IMR-90 (cell line): ENCODE measurements around the gene GABRE. TPM values are rescaled to one million over a fixed set of nuclear protein-coding genes. Genes with fewer than 3 reads are reported as not detected.

ENCODE experiments used
- ATAC-seq: fragments of 200-7000 bp; cut with Tn5 transposase; 2 replicates; pipeline ENCODE4 v1.9.1; 2020; ENCODE audit warnings: low read depth, mild to moderate bottlenecking, moderate library complexity
- BruUV-seq: library from RNA; stranded (reverse); fragments of 400-500 nt; replicated peaks from 2 replicates; lab custom pipeline; 2021; lab: Mats Ljungman, UMichigan
- CTCF ChIA-PET: fragments of 300-600 bp; formaldehyde crosslinking; extraction: SDS; loops from one replicate; lab custom pipeline; 2021; ENCODE audit warnings: antibody characterized with exemption; lab: Yijun Ruan, JAX
- POLR2A ChIA-PET: fragments of 300-600 bp; sonication (Branson Sonifier 250); formaldehyde crosslinking; loops from one replicate; lab custom pipeline; 2022; ENCODE audit warnings: antibody characterized with exemption; ENCODE audit not compliant: unreplicated experiment; lab: Charles Lee
- DNase-seq: peaks from one replicate; pipeline ENCODE4 v3.0.0; 2013
- H2AFZ ChIP-seq: replicated peaks from 2 replicates; pipeline ENCODE3; 2013; ENCODE audit warnings: low read length, mild to moderate bottlenecking; ENCODE audit not compliant: poor library complexity
- H2AK5ac ChIP-seq: 2 replicates; pipeline ENCODE4 v1.6.1; 2013; ENCODE audit warnings: low read depth, low read length, inconsistent platforms
- H2AK9ac ChIP-seq: replicated peaks from 2 replicates; pipeline ENCODE3; 2013; ENCODE audit warnings: mild to moderate bottlenecking, low read depth, low read length, moderate library complexity; ENCODE audit not compliant: poor library complexity
- H2BK120ac ChIP-seq: 2 replicates; pipeline ENCODE4 v1.6.1; 2013; ENCODE audit warnings: low read depth, low read length, inconsistent platforms
- H2BK15ac ChIP-seq: 3 replicates; pipeline ENCODE4 v1.6.1; 2013; ENCODE audit warnings: low read depth, low read length, inconsistent platforms
- H2BK20ac ChIP-seq: 2 replicates; pipeline ENCODE4 v1.6.1; 2013; ENCODE audit warnings: low read depth, mild to moderate bottlenecking, inconsistent platforms, low read length, moderate library complexity
- H2BK5ac ChIP-seq: 2 replicates; pipeline ENCODE4 v1.6.1; 2013; ENCODE audit warnings: mild to moderate bottlenecking, low read depth, low read length, inconsistent platforms; ENCODE audit not compliant: poor library complexity, severe bottlenecking
- H3K14ac ChIP-seq: replicated peaks from 2 replicates; pipeline ENCODE4 v1.6.1; 2013; ENCODE audit warnings: low read depth, low read length, inconsistent platforms
- H3K18ac ChIP-seq: 2 replicates; pipeline ENCODE4 v1.6.1; 2013; ENCODE audit warnings: low read depth, low read length, control low read depth
- H3K23ac ChIP-seq: 2 replicates; pipeline ENCODE4 v1.6.1; 2013; ENCODE audit warnings: low read depth, low read length, inconsistent platforms
- H3K27ac ChIP-seq: 2 replicates; pipeline ENCODE4 v1.5.1; 2013; ENCODE audit warnings: mild to moderate bottlenecking, control low read depth, low read length; ENCODE audit not compliant: insufficient read depth
- H3K27me3 ChIP-seq: 2 replicates; pipeline ENCODE4 v1.6.1; 2013; ENCODE audit warnings: low read length; ENCODE audit not compliant: control insufficient read depth, insufficient read depth
- H3K36me3 ChIP-seq: 2 replicates; pipeline ENCODE4 v1.6.1; 2013; ENCODE audit warnings: low read length, mixed read lengths; ENCODE audit not compliant: control insufficient read depth, insufficient read depth
- H3K4ac ChIP-seq: 2 replicates; pipeline ENCODE4 v1.6.1; 2013; ENCODE audit warnings: low read depth, low read length, inconsistent platforms
- H3K4me1 ChIP-seq: 2 replicates; pipeline ENCODE4 v1.6.1; 2013; ENCODE audit warnings: low read length, mixed read lengths; ENCODE audit not compliant: control insufficient read depth, insufficient read depth
- H3K4me2 ChIP-seq: 2 replicates; pipeline ENCODE4 v1.6.1; 2013; ENCODE audit warnings: low read depth, mild to moderate bottlenecking, control low read depth, low read length, moderate library complexity
- H3K4me3 ChIP-seq: 2 replicates; pipeline ENCODE4 v1.5.1; 2013; ENCODE audit warnings: low read depth, mild to moderate bottlenecking, control low read depth, low read length, moderate library complexity; ENCODE audit not compliant: insufficient read depth
- H3K56ac ChIP-seq: 2 replicates; pipeline ENCODE4 v1.6.1; 2013; ENCODE audit warnings: low read length, inconsistent platforms; ENCODE audit not compliant: insufficient read depth; ENCODE audit errors: extremely low read depth
- H3K79me1 ChIP-seq, 2 experiments: 2 replicates each; pipeline ENCODE4 v1.6.1; 2013; ENCODE audit warnings: low read length in 2 of 2, inconsistent platforms in 1 of 2, low read depth in 1 of 2
- H3K9ac ChIP-seq: 2 replicates; pipeline ENCODE4 v1.6.1; 2013; ENCODE audit warnings: low read depth, low read length, control low read depth
- H3K9me1 ChIP-seq: 2 replicates; pipeline ENCODE4 v1.6.1; 2013; ENCODE audit warnings: low read length, inconsistent platforms; ENCODE audit not compliant: insufficient read depth
- H3K9me3 ChIP-seq: 2 replicates; pipeline ENCODE4 v1.6.1; 2013; ENCODE audit warnings: low read length; ENCODE audit not compliant: control insufficient read depth, insufficient read depth
- H4K20me1 ChIP-seq: 2 replicates; pipeline ENCODE4 v1.6.1; 2013; ENCODE audit warnings: low read length, inconsistent platforms; ENCODE audit not compliant: insufficient read depth
- H4K5ac ChIP-seq: 2 replicates; pipeline ENCODE4 v1.6.1; 2013; ENCODE audit warnings: mild to moderate bottlenecking, low read depth, low read length, control low read depth
- H4K8ac ChIP-seq, 2 experiments: 2 replicates each; pipeline ENCODE4 v1.6.1; 2013; ENCODE audit warnings: low read depth in 2 of 2, low read length in 2 of 2, control low read depth in 1 of 2, inconsistent platforms in 1 of 2
- H4K91ac ChIP-seq: 2 replicates; pipeline ENCODE4 v1.6.1; 2013; ENCODE audit warnings: low read depth, low read length, inconsistent platforms; ENCODE audit not compliant: insufficient read depth
- CEBPB ChIP-seq: IDR thresholded peaks from 2 replicates; pipeline ENCODE4 v1.6.1; 2012; ENCODE audit warnings: low read depth, low read length, improper control_type of control experiment
- MXI1 ChIP-seq: IDR thresholded peaks from 2 replicates; pipeline ENCODE4 v1.6.1; 2012; ENCODE audit warnings: low read depth, mild to moderate bottlenecking, low read length, moderate library complexity, borderline replicate concordance
- POLR2A ChIP-seq: IDR thresholded peaks from 2 replicates; pipeline ENCODE4 v1.6.1; 2012; ENCODE audit warnings: mild to moderate bottlenecking, low read depth, low read length
- RAD21 ChIP-seq: IDR thresholded peaks from 2 replicates; pipeline ENCODE4 v1.6.1; 2012; ENCODE audit warnings: low read length, improper control_type of control experiment
- RFX5 ChIP-seq: IDR thresholded peaks from 2 replicates; pipeline ENCODE4 v1.8.0; 2012; ENCODE audit warnings: low read depth, mild to moderate bottlenecking, low read length, moderate library complexity
- WGBS, 2 experiments: methylation state at CpG; one replicate each; pipeline versions ENCODE4 v1.1.5 to v1.1.7; 2013; ENCODE audit warnings: missing lambda C conversion rate in 2 of 2; ENCODE audit not compliant: insufficient read length in 1 of 2; ENCODE audit errors: extremely low coverage in 2 of 2; 5-methylcytosine and 5-hydroxymethylcytosine counted together
- dilution Hi-C: fragments of 300-500 bp; cut with HindIII; formaldehyde crosslinking; loops from one replicate; pipeline ENCODE4 v1.14.3; 2018; ENCODE audit warnings: low sequenced_read_pairs; ENCODE audit not compliant: unreplicated experiment
- in situ Hi-C: fragments of 300-500 bp; cut with MboI; formaldehyde crosslinking; loops from 3 replicates; pipeline ENCODE4 v1.14.3; 2019; ENCODE audit warnings: low sequenced_read_pairs, inconsistent platforms, mixed read lengths
- intact Hi-C: fragments of 100-400 bp; cut with micrococcal nuclease; formaldehyde crosslinking; loops from 2 replicates; pipeline ENCODE4 v1.10.0; 2022
- polyA plus RNA-seq, 3 experiments: library from polyadenylated mRNA; depleted of rRNA; stranded (reverse); fragments of >200 nt; gene quantifications; 2 replicates each; pipeline ENCODE4 v1.2.3, GENCODE V29; 2012; ENCODE audit warnings: low replicate concordance in 1 of 3
- total RNA-seq: library from RNA; depleted of rRNA; stranded (reverse); fragments of >200 nt; gene quantifications from 2 replicates; pipeline ENCODE4 v1.2.3, GENCODE V29; 2012
- TF ChIP-seq, protein P1 (sequence below): fragments of 150-350 bp; IDR thresholded peaks from 2 replicates; pipeline ENCODE4 v1.6.1; 2016; ENCODE audit warnings: low read depth, mild to moderate bottlenecking, low read length, moderate library complexity, borderline replicate concordance
- TF ChIP-seq, protein P2 (sequence below): fragments of 150-350 bp; IDR thresholded peaks from 2 replicates; pipeline ENCODE4 v1.6.1; 2017; ENCODE audit warnings: mild to moderate bottlenecking, antibody characterized with exemption, low read length, low read depth
- TF ChIP-seq, protein P3 (sequence below): conservative IDR thresholded peaks from 2 replicates; pipeline ENCODE4 v1.5.1; 2012; ENCODE audit warnings: mild to moderate bottlenecking, low read depth, low read length, improper control_type of control experiment

GABRE gene
- total and polyA plus RNA-seq, 2 of the 4 experiments (the other 2 are of a cell fraction): 1.3 to 1.6 TPM

DNA sequence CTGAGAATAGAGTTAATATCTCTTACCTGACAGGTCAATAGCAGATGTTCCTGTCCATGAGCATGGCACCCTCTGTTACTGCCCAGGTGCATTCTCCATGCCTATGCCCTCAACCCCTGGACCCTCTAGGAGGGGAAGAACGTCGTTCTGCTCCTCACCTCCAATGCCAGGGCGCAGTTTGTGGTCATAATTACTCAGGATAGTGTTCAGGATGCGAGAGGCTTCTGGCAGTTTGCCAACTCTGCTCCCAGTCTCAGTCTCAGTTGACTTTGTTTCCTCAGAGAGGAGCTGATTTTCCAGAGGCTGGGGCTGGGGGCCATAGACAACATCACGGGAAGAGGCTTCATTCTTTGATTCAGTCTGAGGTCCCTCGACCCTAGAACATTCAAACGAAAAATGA lies 4.4 kb downstream of the GABRE start:
- Histone ChIP-seq H2AK9ac (no peak overlapping the region), H3K4me3 (no peak overlapping the region), H4K91ac (no peak overlapping the region), H2BK5ac (no peak overlapping the region), H3K23ac (no peak overlapping the region), H2BK15ac (no peak overlapping the region), H2AK5ac (no peak overlapping the region), H3K18ac (no peak overlapping the region), H3K27me3 (no peaks in the 10 kb centered on the region), H3K9me1 (no peaks in the 10 kb centered on the region), H3K79me1 (no peaks in the 10 kb centered on the region), H3K4me1 (no peaks in the 10 kb centered on the region), H3K56ac (no peak overlapping the region), H2AFZ (no peak overlapping the region), H2BK120ac (no peak overlapping the region), H3K9me3 (peaks cover 6% of the 10 kb centered on the region; the same call in 1 of the 2 replicates), H4K20me1 (no peaks in the 10 kb centered on the region), H4K5ac (no peak overlapping the region), H2BK20ac (no peak overlapping the region), H3K4ac (no peak overlapping the region), H4K8ac (no peak overlapping the region), H3K9ac (no peak overlapping the region), H3K36me3 (no peaks in the 10 kb centered on the region), H3K4me2 (no peak overlapping the region), H3K14ac (no peak overlapping the region), H3K27ac (no peak overlapping the region)
- intact Hi-C loops (no loop called here), in situ Hi-C loops (no loop called here), dilution Hi-C loops (no loop called here)
- no peak for TF ChIP-seq POLR2A
- TF ChIP-seq RAD21: no peak
- no peak for TF ChIP-seq CEBPB
- TF ChIP-seq, protein P1, sequence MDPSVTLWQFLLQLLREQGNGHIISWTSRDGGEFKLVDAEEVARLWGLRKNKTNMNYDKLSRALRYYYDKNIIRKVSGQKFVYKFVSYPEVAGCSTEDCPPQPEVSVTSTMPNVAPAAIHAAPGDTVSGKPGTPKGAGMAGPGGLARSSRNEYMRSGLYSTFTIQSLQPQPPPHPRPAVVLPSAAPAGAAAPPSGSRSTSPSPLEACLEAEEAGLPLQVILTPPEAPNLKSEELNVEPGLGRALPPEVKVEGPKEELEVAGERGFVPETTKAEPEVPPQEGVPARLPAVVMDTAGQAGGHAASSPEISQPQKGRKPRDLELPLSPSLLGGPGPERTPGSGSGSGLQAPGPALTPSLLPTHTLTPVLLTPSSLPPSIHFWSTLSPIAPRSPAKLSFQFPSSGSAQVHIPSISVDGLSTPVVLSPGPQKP: no peak
- TF ChIP-seq, protein P2, sequence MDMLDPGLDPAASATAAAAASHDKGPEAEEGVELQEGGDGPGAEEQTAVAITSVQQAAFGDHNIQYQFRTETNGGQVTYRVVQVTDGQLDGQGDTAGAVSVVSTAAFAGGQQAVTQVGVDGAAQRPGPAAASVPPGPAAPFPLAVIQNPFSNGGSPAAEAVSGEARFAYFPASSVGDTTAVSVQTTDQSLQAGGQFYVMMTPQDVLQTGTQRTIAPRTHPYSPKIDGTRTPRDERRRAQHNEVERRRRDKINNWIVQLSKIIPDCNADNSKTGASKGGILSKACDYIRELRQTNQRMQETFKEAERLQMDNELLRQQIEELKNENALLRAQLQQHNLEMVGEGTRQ: no peak
- TF ChIP-seq, protein P3, sequence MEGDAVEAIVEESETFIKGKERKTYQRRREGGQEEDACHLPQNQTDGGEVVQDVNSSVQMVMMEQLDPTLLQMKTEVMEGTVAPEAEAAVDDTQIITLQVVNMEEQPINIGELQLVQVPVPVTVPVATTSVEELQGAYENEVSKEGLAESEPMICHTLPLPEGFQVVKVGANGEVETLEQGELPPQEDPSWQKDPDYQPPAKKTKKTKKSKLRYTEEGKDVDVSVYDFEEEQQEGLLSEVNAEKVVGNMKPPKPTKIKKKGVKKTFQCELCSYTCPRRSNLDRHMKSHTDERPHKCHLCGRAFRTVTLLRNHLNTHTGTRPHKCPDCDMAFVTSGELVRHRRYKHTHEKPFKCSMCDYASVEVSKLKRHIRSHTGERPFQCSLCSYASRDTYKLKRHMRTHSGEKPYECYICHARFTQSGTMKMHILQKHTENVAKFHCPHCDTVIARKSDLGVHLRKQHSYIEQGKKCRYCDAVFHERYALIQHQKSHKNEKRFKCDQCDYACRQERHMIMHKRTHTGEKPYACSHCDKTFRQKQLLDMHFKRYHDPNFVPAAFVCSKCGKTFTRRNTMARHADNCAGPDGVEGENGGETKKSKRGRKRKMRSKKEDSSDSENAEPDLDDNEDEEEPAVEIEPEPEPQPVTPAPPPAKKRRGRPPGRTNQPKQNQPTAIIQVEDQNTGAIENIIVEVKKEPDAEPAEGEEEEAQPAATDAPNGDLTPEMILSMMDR: no peak
- TF ChIP-seq MXI1: no peak
- TF ChIP-seq RFX5: no peak
- CTCF ChIA-PET: no interaction called here
- DNase-seq (no peak), ATAC-seq (no peak)
- POLR2A ChIA-PET: interaction anchor here (0.6 kb wide), 1 partner anchor 1349 kb away, joined by 3 read pairs; no protein-coding TSS in a partner anchor
- no TSS peak for BruUV-seq
- WGBS, 2 experiments: no CpG with 5 or more reads among the region's 7 CpGs
